Fibroblast of mammary gland (primary cell): Measurements from ENCODE around the gene VPS13D.

ENCODE experiments used
- DNase-seq: peaks from one replicate; pipeline ENCODE4 v3.0.0-alpha.2; 2010; ENCODE audit warnings: low read depth
- H3K4me3 ChIP-seq: 2 replicates; pipeline ENCODE4 v1.5.1; 2011; ENCODE audit warnings: low read depth, mild to moderate bottlenecking, low read length, moderate library complexity; ENCODE audit not compliant: control insufficient read depth
- TF ChIP-seq, protein P1 (sequence below): conservative IDR thresholded peaks from 2 replicates; pipeline ENCODE4 v1.5.1; 2011; ENCODE audit warnings: low read depth, low read length, inconsistent platforms; ENCODE audit not compliant: control insufficient read depth, insufficient read depth

The VPS13D gene

DNA sequence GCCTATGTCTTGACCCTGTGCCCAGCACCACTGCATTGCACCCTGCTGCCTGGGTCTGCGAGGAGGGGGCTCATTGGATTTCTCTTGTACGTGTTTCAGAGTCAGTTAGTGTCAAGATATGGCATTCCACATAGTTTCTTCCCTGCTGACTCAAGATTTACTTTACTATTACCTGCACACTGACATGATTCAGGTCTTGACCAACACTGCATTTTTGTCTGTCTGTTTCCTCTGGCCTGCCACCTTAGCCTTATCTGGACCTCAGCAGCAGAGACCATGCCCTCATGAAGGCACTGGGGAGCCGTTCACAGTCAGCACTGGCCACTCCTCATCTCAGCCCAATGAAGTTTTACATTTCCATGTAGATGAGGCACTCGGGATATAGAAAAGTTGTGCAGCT is 232.8 kb downstream of the VPS13D start:
- TF ChIP-seq, protein P1, sequence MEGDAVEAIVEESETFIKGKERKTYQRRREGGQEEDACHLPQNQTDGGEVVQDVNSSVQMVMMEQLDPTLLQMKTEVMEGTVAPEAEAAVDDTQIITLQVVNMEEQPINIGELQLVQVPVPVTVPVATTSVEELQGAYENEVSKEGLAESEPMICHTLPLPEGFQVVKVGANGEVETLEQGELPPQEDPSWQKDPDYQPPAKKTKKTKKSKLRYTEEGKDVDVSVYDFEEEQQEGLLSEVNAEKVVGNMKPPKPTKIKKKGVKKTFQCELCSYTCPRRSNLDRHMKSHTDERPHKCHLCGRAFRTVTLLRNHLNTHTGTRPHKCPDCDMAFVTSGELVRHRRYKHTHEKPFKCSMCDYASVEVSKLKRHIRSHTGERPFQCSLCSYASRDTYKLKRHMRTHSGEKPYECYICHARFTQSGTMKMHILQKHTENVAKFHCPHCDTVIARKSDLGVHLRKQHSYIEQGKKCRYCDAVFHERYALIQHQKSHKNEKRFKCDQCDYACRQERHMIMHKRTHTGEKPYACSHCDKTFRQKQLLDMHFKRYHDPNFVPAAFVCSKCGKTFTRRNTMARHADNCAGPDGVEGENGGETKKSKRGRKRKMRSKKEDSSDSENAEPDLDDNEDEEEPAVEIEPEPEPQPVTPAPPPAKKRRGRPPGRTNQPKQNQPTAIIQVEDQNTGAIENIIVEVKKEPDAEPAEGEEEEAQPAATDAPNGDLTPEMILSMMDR, result no peak
- no peak overlapping the region for H3K4me3 ChIP-seq
- no peak for DNase-seq

- DNase-seq, result no peak
- TF ChIP-seq, protein P1, result no peak
- H3K4me3 ChIP-seq, result no peak overlapping the region
Observed at GRCh38 chr1:12464045-12464461, 234.2 kb downstream of the VPS13D start.

DNA sequence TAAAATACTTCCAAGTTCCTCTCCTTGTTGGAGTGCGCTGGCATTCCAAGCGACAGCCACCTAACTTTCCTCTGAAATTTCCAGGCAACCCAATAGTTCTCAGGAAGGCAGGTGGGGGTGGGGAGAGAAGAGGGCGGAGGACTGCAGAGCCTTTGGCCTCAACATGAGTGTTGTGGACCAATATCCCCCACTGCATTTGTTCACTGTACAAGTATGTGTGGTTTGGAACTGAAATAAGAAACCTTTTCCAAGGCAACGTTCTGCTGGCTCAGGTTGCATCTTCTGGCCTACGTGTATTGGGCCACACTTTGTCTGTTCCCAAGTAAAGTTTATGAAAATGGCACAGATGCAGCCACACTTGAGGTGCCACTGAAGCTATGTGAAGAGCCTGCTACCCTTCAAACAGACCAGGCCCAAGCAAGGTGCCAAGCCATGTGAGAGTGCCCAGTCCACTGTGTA is 234.8 kb downstream of the VPS13D start:
- TF ChIP-seq, protein P1, result no peak
- DNase-seq, result peak; percentile 94
- no peak overlapping the region for H3K4me3 ChIP-seq

DNA sequence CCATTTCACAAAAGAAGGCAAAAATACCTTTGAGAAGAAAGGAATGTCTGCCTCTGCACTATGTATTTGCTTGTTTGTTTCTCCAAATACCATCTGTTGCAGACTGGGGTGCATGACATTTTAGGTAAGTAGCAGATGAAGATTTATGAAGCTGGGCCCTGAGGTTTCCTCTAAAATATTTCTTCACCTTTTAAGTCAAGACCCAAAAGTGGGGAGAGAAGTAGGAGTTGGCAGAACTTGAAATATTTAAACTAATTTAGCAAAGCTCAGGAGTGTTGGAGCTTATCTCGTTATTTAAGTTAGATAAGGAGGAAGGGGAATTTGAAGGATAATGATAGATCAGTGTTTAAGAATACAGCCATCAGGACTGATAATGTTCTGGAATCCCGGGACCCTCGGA is 235.3 kb downstream of the VPS13D start:
- no peak for DNase-seq
- H3K4me3 ChIP-seq, result no peak overlapping the region
- TF ChIP-seq, protein P1, result no peak

DNA sequence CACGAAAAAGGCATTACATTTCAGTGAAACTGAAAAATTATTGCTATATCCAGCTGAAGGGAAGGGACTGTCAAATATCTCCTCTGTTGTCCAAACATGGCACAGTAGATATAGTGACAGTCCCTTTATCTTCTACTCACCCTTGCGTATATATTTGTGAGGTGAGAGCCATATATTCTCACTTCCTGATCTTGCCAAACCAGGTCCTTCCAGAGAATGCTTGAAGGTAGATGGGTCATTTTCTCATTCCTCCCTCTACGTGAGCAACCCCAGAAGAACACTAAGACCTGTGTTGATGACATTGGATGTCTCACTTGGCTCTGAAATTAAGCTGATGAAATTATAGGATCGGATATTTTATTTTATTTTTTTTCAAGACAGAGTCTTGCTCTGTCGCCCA is 237.0 kb downstream of the VPS13D start:
- no peak for DNase-seq
- H3K4me3 ChIP-seq, result no peak overlapping the region
- TF ChIP-seq, protein P1, result no peak

GRCh38 chr1:12467570-12468286 is 237.9 kb downstream of the VPS13D start:
- no peak overlapping the region for H3K4me3 ChIP-seq
- DNase-seq, result no peak
- TF ChIP-seq, protein P1, result no peak
